M059J (cell line): ENCODE results near the gene FCN3. TPM values are rescaled to one million over a fixed set of nuclear protein-coding genes. Genes with fewer than 3 reads are reported as not detected.

ENCODE experiments used
- DNase-seq: peaks from one replicate; pipeline ENCODE4 v3.0.0-alpha.2; 2012; ENCODE audit warnings: low read depth
- total RNA-seq: library from RNA; depleted of rRNA; stranded (reverse); fragments of >200 nt; shearing (Covaris generic); gene quantifications from 2 replicates; pipeline ENCODE4 v1.2.3, GENCODE V29; 2014; rRNA removed

FCN3 gene
- total RNA-seq, 1 experiment from 2014 or later: not detected

DNA sequence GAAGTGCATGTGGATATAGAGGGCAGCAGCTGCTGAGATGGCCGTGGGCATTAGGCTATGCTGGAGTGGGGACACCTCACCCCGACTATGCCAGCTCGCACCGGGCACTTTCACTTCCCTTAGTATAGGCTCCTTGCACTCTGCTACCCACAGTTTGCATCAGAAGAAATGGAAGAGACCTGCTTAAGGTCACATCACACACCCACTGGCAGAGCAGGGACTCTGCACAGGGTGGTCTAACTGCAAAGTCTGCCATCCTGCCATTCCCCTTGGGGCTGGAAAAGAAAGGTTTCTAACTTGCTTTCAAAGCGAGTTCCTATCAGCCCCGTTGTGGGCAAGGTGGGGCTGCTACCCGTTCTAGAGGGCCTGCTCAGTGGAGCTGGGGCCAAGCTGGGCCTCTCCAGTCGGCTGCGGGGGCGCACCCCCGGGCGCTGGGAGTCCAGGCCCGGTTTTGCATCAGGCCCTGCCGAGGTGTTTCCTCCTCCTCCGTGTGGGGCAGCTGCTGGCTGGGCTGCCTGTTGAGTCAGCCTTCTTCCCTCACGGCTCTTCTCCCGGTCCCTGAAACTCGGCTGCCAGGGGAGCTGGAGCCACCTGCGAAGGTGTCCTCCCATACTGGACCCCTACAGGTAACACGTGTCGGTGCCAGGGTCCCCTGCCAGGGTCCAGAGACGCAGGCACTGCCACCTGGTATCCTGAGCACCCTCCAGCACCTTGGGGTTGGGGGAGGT lies 32.9 kb downstream of the FCN3 start, which contains the start of gene SYTL1:
SYTL1 (plus strand) TSS at position 498 of the 728 bp plus-strand sequence. CDS start 3,313 bp downstream, outside the sequence.
- DNase-seq: peak; percentile 81

DNA sequence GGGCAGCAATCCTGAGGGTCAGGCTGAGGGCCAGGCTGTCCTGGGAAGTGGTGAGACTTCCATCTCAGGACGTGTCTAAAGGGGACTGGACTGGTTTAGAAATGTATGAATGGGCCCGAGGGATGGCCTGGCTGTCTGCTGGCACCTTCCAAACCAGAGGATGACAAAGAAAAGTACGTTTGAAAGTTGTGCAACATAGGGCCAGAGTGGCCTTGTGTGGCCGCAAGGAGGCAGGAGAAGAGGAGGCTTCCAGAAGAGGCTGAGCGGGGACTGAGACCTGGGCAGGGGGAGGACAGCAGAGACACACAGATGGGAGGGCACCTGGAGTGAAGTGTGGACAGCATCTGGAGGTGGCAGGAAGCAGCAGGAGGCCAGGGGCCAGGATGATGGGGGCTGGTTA lies 35.4 kb downstream of the FCN3 start:
- DNase-seq: no peak

DNA sequence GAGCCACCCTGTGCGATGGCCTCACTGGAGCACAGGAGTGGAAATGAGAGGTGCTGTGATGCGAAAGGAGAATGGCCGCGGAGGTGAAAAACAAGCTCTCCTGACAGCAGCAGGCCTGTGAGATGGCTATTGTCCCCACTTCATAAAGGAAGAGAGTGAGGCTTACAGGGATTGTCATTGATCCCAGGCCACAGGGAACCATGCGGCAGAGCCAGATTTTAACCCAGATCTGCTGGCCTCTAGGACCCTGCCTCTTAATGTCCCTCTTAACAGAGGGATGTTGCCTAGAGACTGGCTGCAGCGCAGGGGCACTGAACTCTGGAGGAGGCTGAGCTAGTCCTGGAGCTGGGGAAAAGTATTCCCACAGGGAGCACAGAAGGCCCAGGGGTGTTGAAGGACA lies 35.9 kb downstream of the FCN3 start:
- no peak for DNase-seq

DNA sequence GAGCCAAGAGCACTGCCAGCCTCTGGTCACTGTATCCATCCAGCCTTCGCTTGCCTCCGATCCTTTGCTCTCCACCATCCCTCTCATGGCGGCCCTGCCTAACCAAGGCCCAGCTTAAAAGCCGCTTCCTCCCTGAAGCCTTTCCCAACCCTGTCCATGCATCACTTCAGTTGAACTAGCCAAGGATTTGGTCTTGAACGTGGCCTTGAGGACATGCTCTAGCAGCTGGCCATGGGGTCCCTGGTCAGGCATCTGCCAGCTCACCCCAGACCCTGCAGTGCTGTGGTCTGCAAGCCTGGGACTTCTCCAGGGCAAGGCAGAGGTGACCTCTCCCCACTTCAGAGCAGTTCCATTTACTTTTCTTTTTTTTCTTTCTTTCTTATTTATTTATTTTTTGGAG lies 37.9 kb downstream of the FCN3 start:
- no peak for DNase-seq

DNA sequence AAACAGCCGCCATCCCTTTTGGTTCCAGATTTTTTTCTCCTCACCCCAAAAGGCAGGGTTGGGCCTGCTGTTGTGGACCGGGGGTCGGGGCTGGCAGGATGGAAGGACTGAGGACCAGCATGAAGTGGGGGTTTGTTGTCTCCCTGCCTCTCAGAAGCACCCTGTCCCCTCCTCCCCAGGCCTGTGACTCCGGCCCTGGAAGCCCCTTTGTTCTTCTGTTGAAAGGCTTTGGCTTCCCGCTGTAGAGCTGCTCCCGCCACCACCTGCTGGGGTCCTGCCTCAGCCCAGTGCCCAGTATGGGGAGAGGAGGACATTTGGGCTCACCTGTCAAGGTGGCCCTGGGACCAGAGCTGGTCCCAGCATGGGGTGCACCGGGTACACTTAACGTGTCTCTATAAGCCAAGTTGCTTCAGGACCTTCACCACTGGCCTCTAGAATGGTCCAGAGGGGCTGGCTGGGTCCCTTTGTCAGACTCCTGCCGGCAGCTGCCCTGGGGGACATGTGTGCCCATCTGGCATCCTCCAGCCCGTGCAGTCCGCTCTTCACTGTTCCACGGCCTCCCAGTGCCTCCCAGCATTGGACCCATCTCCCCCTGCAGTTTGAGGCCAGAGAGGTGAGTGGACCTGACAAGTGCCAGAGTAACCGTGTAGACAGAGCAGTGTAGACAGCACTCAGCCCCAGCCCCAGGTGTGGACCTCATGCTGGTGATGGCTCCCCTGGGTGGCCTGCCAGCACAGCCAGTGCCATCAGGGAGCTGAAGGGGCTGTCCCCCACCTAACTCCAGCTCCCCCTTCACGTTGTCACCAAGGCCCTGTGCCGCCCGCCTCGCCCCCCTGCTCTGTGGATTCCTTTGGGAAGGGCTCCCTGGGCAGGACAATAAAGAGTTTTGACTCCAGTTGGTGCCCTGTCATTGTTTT lies 38.9 kb downstream of the FCN3 start:
- no peak for DNase-seq

DNA sequence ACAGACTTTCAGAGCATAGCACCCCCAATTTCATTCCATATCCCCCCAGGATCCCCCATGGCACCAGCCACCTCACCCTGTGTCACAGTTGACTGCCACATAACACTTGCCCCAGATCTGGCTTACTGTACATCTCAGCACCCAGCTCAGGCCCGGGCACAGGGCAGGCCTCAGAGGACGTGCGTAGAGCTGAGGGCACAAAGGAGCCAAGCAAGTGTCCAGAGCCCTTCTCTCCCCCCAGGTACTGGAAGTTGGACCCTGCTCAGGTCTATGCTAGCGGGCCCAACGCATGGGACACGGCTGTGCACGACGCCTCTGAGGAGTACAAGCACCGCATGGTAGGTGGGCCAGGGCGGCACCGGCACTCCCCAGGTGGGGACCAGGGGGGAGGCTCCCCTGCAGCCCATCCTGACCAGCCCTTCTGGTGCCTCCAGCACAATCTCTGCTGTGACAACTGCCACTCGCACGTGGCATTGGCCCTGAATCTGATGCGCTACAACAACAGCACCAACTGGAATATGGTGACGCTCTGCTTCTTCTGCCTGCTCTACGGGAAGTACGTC lies 40.8 kb downstream of the FCN3 start:
- DNase-seq: no peak

DNA sequence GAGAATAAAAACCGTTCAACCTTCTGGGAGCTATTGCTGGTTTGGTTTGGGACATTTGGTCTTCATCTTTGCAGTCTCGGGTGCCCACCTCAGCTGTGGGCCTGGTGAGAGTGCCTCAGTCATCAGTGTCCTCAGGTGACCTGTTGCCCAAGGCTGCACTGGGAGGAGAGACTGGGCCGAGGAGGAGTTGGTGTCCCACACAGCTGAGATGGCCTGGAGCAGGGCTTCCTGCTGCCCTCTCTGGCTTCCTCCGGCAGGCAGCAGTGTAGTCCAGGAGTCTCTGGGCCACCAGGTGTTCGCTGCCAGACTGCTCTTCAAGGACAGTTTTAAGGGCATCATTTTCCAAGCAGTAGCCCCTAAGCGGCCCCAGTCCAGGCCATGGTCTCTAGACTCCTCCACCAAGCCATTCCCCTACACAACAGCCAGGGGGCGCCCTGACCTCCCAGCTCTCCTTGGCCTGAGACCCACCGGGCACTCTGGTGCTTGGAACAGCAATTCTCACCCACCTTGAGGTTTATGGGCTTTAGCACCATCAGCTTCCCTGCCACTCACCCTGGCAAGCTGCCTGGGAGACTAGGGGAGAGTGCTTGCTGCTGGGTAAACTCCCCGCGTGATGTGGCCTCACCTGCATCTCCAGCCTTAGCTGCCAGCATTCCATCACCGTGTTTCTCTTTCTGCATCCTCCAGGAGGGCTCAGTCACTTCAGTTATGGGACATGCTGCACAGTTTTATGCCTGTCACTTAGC lies 41.9 kb downstream of the FCN3 start:
- DNase-seq: no peak

DNA sequence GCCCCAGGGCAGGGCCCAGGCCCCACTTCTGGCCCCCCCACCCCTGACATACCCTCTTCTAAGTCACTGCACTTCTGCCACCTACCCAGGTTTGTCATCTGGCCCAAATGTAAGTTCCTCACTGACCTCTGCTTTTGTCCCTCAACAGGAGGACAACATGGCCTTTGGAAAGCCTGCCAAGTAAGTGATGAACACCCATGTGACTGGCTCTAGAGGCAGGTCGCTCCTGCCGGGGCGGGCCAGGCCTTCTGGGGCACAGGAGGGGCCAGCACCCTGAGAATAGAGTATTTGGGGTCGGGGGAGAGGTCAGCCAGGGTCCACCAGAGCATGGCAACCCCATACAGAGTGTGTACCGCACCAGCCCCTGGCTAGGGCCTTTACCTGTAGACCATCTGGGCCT lies 42.7 kb downstream of the FCN3 start:
- DNase-seq: no peak

DNA sequence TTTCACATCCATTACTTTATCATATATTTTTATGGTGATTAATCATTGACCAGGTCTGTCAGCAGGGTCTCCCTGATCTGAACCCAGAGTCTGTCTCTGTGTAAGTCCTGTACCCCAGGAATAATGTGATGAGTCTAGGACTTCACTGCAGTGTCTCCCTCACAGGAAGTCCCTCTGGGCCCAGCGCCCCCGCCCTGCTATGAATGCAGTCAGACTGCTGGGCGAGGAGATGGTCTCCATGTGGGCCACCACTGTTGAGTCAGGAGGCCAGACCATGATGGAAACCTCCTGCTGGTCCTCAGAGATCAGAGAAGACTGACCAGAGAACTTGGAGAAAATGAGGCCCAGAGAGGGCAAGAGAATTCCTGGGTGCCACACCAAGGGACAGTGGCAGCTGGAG lies 43.2 kb downstream of the FCN3 start:
- DNase-seq: no peak

DNA sequence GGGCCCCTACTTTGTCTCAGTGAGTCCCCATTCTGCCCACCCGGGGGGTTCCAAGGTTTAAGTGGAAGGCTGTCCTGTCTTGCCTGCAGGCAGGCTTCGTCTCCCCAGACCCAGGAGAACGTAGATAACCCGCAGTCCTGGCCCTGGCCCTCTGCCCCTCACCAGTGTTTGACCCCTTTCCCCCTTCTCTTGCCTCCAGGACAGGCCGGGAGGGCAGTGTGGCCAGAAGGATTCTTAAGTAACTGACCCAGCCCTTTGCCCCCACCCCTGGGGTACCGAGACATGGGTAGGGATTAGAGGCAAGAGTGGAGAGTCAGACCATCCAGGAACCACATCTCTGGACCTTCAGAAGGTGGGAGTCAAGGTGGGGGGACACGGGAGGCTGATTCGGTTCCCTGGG lies 43.8 kb downstream of the FCN3 start:
- DNase-seq: no peak

DNA sequence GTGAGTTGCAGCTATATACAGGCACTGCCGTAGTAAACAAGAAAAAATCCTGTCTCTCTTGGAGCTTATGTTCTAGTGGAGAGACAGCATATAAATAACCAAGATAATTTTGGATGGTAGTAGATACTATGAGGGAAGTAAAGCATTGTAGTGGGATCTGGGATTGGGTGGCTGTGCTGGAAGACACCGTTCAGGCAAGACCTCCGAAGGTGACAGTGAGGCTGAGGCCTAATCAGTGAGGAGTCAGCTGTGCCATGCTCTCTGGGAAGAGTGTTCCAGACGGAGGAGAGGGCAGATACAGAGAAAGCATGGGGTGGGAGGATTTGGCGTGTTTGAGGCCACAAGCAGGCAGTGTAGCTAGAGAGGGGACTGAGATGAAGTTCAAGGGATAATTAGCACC lies 46.7 kb downstream of the FCN3 start:
- no peak for DNase-seq

DNA sequence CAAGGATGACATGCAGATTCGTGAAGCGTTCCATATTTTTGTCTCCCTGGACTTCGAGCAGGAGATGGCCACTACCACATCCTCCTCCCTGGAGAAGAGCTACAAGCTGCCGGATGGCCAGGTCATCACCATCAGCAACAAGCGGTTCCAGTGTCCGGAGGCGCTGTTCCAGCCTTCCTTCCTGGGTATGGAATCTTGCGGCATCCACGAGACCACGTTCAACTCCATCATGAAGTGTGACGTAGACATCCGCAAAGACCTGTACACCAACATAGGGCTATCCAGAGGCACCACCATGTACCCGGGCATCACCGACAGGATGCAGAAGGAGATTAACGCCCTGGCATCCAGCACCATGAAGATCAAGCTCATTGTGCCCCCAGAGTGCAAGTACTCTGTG lies 49.3 kb downstream of the FCN3 start:
- no peak for DNase-seq

DNA sequence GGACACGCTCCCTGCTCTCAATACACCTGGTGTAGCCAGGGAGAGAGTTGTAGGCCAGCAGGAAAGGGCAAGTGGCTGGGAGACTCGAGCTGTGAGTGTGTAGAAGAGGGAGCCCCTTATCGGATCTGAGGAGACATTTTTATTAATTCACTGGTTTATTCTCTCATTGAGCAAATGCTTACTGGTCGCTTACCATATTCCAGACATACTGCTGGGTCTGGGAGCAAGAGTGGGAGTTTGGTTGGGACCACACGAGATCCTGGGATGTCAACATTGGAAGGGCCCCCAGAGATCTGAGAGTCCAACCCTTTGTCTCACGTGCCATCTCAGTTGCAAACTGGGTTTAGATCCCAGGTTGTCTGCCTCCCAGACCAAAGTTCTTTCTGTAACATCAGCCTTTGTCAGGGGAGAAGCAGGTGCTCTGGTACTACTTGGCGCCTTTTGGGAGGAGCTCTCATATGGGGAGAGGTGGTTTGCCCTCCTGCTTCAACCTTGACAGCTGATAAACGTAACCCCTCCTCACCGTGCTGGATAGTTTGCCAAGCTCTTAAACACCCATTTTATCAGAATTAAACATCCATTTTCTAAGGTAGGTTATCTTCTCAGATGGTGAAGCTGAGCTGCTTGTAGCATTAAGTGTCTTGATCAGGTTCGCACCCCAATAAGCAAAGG lies 51.9 kb downstream of the FCN3 start:
- no peak for DNase-seq

DNA sequence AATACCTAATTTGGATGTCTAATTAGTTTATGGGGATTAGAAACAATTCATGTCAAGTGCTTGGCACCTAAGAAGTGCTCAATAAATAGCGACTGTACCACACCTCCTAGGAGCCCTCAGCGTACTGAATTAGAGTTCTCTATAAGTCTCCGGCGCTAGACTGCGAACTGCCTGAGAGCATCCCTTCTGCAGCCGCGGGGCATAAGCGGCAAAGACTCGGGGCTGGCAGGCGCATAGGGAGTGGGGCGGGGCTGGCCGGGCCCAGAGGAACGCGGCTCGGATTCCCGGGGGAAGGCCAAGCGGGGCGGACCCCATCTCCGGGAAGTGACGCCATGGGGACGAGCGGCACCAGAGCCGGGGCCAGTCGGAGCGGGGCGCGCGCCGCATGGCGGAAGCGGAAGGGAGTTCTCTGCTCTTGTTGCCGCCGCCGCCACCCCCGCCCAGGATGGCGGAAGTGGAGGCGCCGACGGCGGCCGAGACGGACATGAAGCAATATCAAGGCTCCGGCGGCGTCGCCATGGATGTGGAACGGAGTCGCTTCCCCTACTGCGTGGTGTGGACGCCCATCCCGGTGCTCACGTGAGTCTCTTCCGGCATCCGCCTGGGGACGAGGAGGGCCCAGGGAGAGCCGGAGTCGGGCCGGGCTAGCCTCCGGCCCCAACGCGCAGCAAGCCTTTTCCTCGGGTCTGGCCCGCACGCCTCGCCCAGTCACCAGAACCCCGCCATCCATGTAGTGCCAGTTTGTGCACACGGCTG lies 52.6 kb downstream of the FCN3 start, which contains the start of gene TMEM222:
TMEM222 (plus strand) TSS at position 351 of the 756 bp plus-strand sequence; CDS start at position 386, 35 bp downstream.
- peak; percentile 96 for DNase-seq

Other genes with a start within 250 kb of the FCN3 start
- gene SLC9A1, start 219.7 kb downstream of the FCN3 start, total RNA-seq: 10.0 and 24.1 TPM in 2 replicates
- 20.7 and 30.0 TPM in 2 replicates for gene WDTC1, start 140.2 kb downstream of the FCN3 start, total RNA-seq
- gene TMEM222, start 52.7 kb downstream of the FCN3 start, total RNA-seq: 48.6 and 52.2 TPM in 2 replicates
- gene SYTL1, start 32.8 kb downstream of the FCN3 start, total RNA-seq: 1.4 and 2.9 TPM in 2 replicates
- gene MAP3K6, start 7.9 kb downstream of the FCN3 start, total RNA-seq: 9.2 and 18.1 TPM in 2 replicates
- gene CD164L2, start 8.5 kb upstream of the FCN3 start, total RNA-seq: 0.15 TPM in 1 of 2 replicates, not detected in the other
- 2.0 and 2.6 TPM in 2 replicates for gene GPR3, start 17.8 kb upstream of the FCN3 start, total RNA-seq
- gene WASF2, start 115.3 kb upstream of the FCN3 start, total RNA-seq: 14.0 and 26.2 TPM in 2 replicates
- gene AHDC1, start 229.3 kb upstream of the FCN3 start, total RNA-seq: 6.0 and 19.1 TPM in 2 replicates